22Rv1 (cell line): ENCODE data around the gene NSUN5.

Source experiments
- ZFX ChIP-seq: fragments of 450-650 bp; IDR thresholded peaks from 2 replicates; pipeline ENCODE4 v1.6.1; 2017; ENCODE audit warnings: antibody characterized with exemption, borderline replicate concordance
- TF ChIP-seq, protein P1 (sequence below): fragments of 450-650 bp; IDR thresholded peaks from 2 replicates; pipeline ENCODE4 v1.5.1; 2017; ENCODE audit warnings: mild to moderate bottlenecking

DNA sequence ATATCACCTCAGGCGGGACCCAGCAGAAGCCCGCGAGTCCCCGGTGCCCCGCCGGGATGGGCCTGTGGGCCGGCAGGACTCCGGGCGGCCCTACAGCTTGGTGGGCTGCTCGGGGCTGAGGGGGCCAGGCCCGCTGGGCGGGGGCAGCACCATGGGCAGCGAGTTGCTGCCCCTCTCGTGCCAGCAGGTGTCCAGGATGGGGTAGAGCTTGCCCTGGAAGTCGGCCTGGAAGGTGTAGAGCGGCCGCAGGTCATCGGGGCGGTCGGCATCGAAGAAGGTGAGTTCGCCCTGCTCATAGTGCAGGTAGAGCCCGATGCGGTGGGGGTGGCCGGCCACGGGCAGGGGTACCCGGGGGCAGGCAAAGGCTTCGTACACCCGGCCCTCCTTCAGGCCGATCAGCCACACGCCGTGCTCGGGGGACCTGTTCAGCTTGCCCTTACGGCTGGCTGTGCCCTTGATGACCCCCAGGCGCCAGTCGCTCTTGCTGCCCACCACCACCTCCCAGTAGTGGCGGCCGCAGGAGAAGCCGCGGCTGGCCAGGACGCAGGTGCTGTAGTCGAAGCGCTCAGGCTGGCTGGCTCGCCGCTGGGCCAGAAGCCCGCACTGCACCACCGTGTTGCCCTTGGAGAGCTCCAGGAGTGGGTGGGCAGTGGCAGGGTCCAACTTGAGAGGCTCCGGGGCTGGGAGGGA lies 4.3 kb upstream of the NSUN5 start:
- TF ChIP-seq, protein P1, sequence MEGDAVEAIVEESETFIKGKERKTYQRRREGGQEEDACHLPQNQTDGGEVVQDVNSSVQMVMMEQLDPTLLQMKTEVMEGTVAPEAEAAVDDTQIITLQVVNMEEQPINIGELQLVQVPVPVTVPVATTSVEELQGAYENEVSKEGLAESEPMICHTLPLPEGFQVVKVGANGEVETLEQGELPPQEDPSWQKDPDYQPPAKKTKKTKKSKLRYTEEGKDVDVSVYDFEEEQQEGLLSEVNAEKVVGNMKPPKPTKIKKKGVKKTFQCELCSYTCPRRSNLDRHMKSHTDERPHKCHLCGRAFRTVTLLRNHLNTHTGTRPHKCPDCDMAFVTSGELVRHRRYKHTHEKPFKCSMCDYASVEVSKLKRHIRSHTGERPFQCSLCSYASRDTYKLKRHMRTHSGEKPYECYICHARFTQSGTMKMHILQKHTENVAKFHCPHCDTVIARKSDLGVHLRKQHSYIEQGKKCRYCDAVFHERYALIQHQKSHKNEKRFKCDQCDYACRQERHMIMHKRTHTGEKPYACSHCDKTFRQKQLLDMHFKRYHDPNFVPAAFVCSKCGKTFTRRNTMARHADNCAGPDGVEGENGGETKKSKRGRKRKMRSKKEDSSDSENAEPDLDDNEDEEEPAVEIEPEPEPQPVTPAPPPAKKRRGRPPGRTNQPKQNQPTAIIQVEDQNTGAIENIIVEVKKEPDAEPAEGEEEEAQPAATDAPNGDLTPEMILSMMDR: no peak
- no peak for TF ChIP-seq ZFX
